Measurements from ENCODE around the gene SNRK. TPM values are rescaled to one million over a fixed set of nuclear protein-coding genes. Genes with fewer than 3 reads are reported as not detected.

Gene SNRK
- total and polyA plus RNA-seq, 2 of the 13 experiments (the other 11 are each of a cell fraction or from before 2014, with no cell fraction given), result 11.4 to 16.1 TPM

- BruUV-seq (replicated peaks), result no TSS peak
- ChIA-PET CTCF (ENCODE audit: low intra/inter-chr PET ratio, low total read pairs) (no interaction called here), POLR2A (no interaction called here)
- H3K4me1 ChIP-seq (ENCODE audit: insufficient read depth, low read length), result peaks cover 15% of the 10 kb centered on the region
- H3K9me3 ChIP-seq (ENCODE audit: low read length), result no peaks in the 10 kb centered on the region
- ATAC-seq (no peak), DNase-seq (ENCODE audit: low spot score) (no peak), FAIRE-seq (no peak)
- no peak overlapping the region for H3K9ac ChIP-seq (ENCODE audit: insufficient read depth, low read depth, low read length)
- no peaks in the 10 kb centered on the region for H3K27me3 ChIP-seq (ENCODE audit: control insufficient read depth in 1 of 2, insufficient read depth in 2 of 2, low read length in 2 of 2)
- no peaks in the 10 kb centered on the region for H4K20me1 ChIP-seq (ENCODE audit: insufficient read depth, low read length)
- TF ChIP-seq HOXA9 (CRISPR knock-in tag; IDR thresholded peaks at IDR 0.05; ENCODE audit: borderline replicate concordance), result no peak
- TF ChIP-seq SP2 (CRISPR knock-in tag; IDR thresholded peaks at IDR 0.05), result no peak
- TF ChIP-seq ZNF780A (CRISPR knock-in tag; IDR thresholded peaks at IDR 0.05), result no peak
- no peak for TF ChIP-seq KDM5B (CRISPR knock-in tag; IDR thresholded peaks at IDR 0.05; ENCODE audit: borderline replicate concordance)
- TF ChIP-seq, protein P1, sequence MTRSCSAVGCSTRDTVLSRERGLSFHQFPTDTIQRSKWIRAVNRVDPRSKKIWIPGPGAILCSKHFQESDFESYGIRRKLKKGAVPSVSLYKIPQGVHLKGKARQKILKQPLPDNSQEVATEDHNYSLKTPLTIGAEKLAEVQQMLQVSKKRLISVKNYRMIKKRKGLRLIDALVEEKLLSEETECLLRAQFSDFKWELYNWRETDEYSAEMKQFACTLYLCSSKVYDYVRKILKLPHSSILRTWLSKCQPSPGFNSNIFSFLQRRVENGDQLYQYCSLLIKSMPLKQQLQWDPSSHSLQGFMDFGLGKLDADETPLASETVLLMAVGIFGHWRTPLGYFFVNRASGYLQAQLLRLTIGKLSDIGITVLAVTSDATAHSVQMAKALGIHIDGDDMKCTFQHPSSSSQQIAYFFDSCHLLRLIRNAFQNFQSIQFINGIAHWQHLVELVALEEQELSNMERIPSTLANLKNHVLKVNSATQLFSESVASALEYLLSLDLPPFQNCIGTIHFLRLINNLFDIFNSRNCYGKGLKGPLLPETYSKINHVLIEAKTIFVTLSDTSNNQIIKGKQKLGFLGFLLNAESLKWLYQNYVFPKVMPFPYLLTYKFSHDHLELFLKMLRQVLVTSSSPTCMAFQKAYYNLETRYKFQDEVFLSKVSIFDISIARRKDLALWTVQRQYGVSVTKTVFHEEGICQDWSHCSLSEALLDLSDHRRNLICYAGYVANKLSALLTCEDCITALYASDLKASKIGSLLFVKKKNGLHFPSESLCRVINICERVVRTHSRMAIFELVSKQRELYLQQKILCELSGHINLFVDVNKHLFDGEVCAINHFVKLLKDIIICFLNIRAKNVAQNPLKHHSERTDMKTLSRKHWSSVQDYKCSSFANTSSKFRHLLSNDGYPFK (CRISPR knock-in tag; IDR thresholded peaks at IDR 0.05; ENCODE audit: borderline replicate concordance), result no peak
- TF ChIP-seq RCOR2 (CRISPR knock-in tag; IDR thresholded peaks at IDR 0.05), result no peak
- no peak for TF ChIP-seq ZNF280B (CRISPR knock-in tag; IDR thresholded peaks at IDR 0.05; ENCODE audit: borderline replicate concordance)
- TF ChIP-seq, protein P2, sequence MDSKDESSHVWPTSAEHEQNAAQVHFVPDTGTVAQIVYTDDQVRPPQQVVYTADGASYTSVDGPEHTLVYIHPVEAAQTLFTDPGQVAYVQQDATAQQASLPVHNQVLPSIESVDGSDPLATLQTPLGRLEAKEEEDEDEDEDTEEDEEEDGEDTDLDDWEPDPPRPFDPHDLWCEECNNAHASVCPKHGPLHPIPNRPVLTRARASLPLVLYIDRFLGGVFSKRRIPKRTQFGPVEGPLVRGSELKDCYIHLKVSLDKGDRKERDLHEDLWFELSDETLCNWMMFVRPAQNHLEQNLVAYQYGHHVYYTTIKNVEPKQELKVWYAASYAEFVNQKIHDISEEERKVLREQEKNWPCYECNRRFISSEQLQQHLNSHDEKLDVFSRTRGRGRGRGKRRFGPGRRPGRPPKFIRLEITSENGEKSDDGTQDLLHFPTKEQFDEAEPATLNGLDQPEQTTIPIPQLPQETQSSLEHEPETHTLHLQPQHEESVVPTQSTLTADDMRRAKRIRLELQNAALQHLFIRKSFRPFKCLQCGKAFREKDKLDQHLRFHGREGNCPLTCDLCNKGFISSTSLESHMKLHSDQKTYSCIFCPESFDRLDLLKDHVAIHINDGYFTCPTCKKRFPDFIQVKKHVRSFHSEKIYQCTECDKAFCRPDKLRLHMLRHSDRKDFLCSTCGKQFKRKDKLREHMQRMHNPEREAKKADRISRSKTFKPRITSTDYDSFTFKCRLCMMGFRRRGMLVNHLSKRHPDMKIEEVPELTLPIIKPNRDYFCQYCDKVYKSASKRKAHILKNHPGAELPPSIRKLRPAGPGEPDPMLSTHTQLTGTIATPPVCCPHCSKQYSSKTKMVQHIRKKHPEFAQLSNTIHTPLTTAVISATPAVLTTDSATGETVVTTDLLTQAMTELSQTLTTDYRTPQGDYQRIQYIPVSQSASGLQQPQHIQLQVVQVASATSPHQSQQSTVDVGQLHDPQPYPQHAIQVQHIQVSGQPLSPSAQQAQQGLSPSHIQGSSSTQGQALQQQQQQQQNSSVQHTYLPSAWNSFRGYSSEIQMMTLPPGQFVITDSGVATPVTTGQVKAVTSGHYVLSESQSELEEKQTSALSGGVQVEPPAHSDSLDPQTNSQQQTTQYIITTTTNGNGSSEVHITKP (CRISPR knock-in tag; IDR thresholded peaks at IDR 0.05; ENCODE audit: low read depth), result no peak
- WGBS (ENCODE audit: low lambda C conversion rate), result 28% methylated on average over 2 of the region's 2 CpGs
- no peak overlapping the region for H3K27ac ChIP-seq (ENCODE audit: extremely low read length, insufficient read depth, low read length)
- H3K79me2 ChIP-seq (ENCODE audit: insufficient read depth, low read length), result no peaks in the 10 kb centered on the region
- intact Hi-C loops (cut with micrococcal nuclease; ENCODE audit: unreplicated experiment), result no loop called here
- H3K4me3 ChIP-seq (replicated peaks in 1 of 3; ENCODE audit: insufficient read depth in 1 of 3, low read depth in 2 of 3, low read length in 3 of 3), result no peak overlapping the region
- H2AFZ ChIP-seq (ENCODE audit: low read length), result no peak overlapping the region
- H3K4me2 ChIP-seq (ENCODE audit: low read depth, low read length), result no peak overlapping the region
- no peaks in the 10 kb centered on the region for H3K36me3 ChIP-seq (replicated peaks in 1 of 2; ENCODE audit: control insufficient read depth in 1 of 2, insufficient read depth in 2 of 2, low read length in 2 of 2)
- in situ Hi-C loops (cut with HindIII; ENCODE audit: extremely low pct_ligation_motif_present, low pct_unique_long_range_greater_than_20kb), result no loop called here
Measured at GRCh38 chr3:43394041-43394554, 107.8 kb downstream of the SNRK start.

All from HepG2 (cell line).